HepG2 (cell line): ENCODE measurements around the gene FBXO11. TPM values are rescaled to one million over a fixed set of nuclear protein-coding genes. Genes with fewer than 3 reads are reported as not detected.

Experiments used
- ATAC-seq: fragments of 200-7000 bp; cut with Tn5 transposase; 3 replicates; pipeline ENCODE4 v1.9.1; 2020; ENCODE audit warnings: mild to moderate bottlenecking, moderate library complexity
- BruUV-seq: library from RNA; stranded (reverse); fragments of 400-500 nt; replicated peaks from 2 replicates; lab custom pipeline; 2021; lab: Mats Ljungman, UMichigan
- CTCF ChIA-PET: fragments of 300-600 bp; formaldehyde crosslinking; extraction: SDS; loops from one replicate; lab custom pipeline; 2021; ENCODE audit warnings: low total read pairs, inconsistent platforms, low intra/inter-chr PET ratio; lab: Yijun Ruan, JAX
- POLR2A ChIA-PET: fragments of 350-600 bp; sonication (Branson Sonifier 250); formaldehyde crosslinking; loops from one replicate; lab custom pipeline; 2020; ENCODE audit warnings: antibody characterized with exemption, inconsistent platforms; lab: Yijun Ruan, JAX
- DNase-seq: peaks from one replicate; pipeline ENCODE4 v3.0.0-alpha.2; 2015; ENCODE audit warnings: low spot score
- FAIRE-seq: peaks from 3 replicates; lab custom pipeline; 2011; peaks lifted over from hg19 to GRCh38; lab: Jason Lieb, UNC
- H2AFZ ChIP-seq: one replicate; pipeline ENCODE4 v1.6.1; 2011; ENCODE audit warnings: low read length, inconsistent platforms
- H3K27ac ChIP-seq: fragments of 300-600 bp; 3 replicates; pipeline ENCODE4 v1.8.0; 2011; ENCODE audit warnings: mixed run types, mild to moderate bottlenecking, mixed read lengths, low read length, inconsistent platforms; ENCODE audit not compliant: insufficient read depth; ENCODE audit errors: extremely low read length
- H3K27me3 ChIP-seq, 2 experiments: fragments of 200-600 bp in 1 of 2; 2 replicates in 1 of 2; 3 replicates in 1 of 2; pipeline versions ENCODE4 v1.6.0 to v1.8.0; 2011; ENCODE audit warnings: low read length in 2 of 2, mild to moderate bottlenecking in 2 of 2, moderate library complexity in 2 of 2, inconsistent platforms in 1 of 2; ENCODE audit not compliant: insufficient read depth in 2 of 2, control insufficient read depth in 1 of 2
- H3K36me3 ChIP-seq, 2 experiments: fragments of 200-600 bp in 1 of 2; replicated peaks in 1 of 2; 2 replicates in 1 of 2; 3 replicates in 1 of 2; pipeline versions ENCODE4 v1.5.1 to v1.8.0; 2011; ENCODE audit warnings: low read length in 2 of 2, inconsistent platforms in 1 of 2; ENCODE audit not compliant: insufficient read depth in 2 of 2, control insufficient read depth in 1 of 2
- H3K4me1 ChIP-seq: 2 replicates; pipeline ENCODE4 v1.5.1; 2012; ENCODE audit warnings: low read length, inconsistent platforms; ENCODE audit not compliant: insufficient read depth
- H3K4me2 ChIP-seq: 2 replicates; pipeline ENCODE4 v1.6.0; 2011; ENCODE audit warnings: low read depth, low read length, inconsistent platforms
- H3K4me3 ChIP-seq, 3 experiments: fragments of 200-600 bp in 1 of 3; sonication (generic), shearing (Covaris generic) in 1 of 3; replicated peaks in 1 of 3; 2 replicates each; pipeline ENCODE4 v1.5.1; 2011 to 2016; ENCODE audit warnings: low read length in 3 of 3, inconsistent platforms in 2 of 3, low read depth in 2 of 3, mild to moderate bottlenecking in 2 of 3, control low read depth in 1 of 3, mixed read lengths in 1 of 3; ENCODE audit not compliant: insufficient read depth in 1 of 3
- H3K79me2 ChIP-seq: one replicate; pipeline ENCODE4 v1.6.1; 2011; ENCODE audit warnings: low read length, inconsistent platforms; ENCODE audit not compliant: insufficient read depth
- H3K9ac ChIP-seq: 2 replicates; pipeline ENCODE4 v1.6.0; 2011; ENCODE audit warnings: mild to moderate bottlenecking, low read depth, low read length, inconsistent platforms; ENCODE audit not compliant: insufficient read depth
- H3K9me3 ChIP-seq: 2 replicates; pipeline ENCODE4 v1.5.1; 2012; ENCODE audit warnings: mild to moderate bottlenecking, low read length
- H4K20me1 ChIP-seq: 2 replicates; pipeline ENCODE4 v1.6.0; 2011; ENCODE audit warnings: inconsistent platforms, mild to moderate bottlenecking, low read length, moderate library complexity; ENCODE audit not compliant: insufficient read depth
- AGO1 ChIP-seq: fragments of 200-400 bp; formaldehyde crosslinking; IDR thresholded peaks from 2 replicates; pipeline ENCODE4 v1.6.1; 2017; ENCODE audit warnings: mild to moderate bottlenecking, low read depth, low read length, moderate library complexity; ENCODE audit not compliant: poor library complexity, severe bottlenecking
- BCL6 ChIP-seq: IDR thresholded peaks from 2 replicates; pipeline ENCODE4 v1.6.1; 2016; ENCODE audit warnings: missing genetic modification reagents, missing compliant biosample characterization
- EZH2 ChIP-seq: conservative IDR thresholded peaks from 2 replicates; pipeline ENCODE4 v1.6.1; 2012; ENCODE audit warnings: mild to moderate bottlenecking, low read depth, low read length, moderate library complexity
- FOXA1 ChIP-seq, 2 experiments: fragments of 450-650 bp in 1 of 2; sonication (generic) in 1 of 2; formaldehyde crosslinking in 1 of 2; IDR thresholded peaks; 2 replicates each; pipeline versions ENCODE4 v1.4.0 to v1.6.1; 2016 to 2020; ENCODE audit warnings: missing genetic modification reagents in 1 of 2
- HNRNPH1 ChIP-seq: fragments of 200-400 bp; formaldehyde crosslinking; optimal IDR thresholded peaks from 2 replicates; pipeline ENCODE3; 2017; ENCODE audit warnings: mild to moderate bottlenecking, low read depth, low read length
- HOXD1 ChIP-seq: sonication (generic); formaldehyde crosslinking; IDR thresholded peaks from 2 replicates; pipeline ENCODE4 v1.5.0; 2020; ENCODE audit warnings: missing genetic modification reagents
- MEF2D ChIP-seq: sonication (generic); formaldehyde crosslinking; IDR thresholded peaks from 2 replicates; pipeline ENCODE4 v1.5.1; 2020; ENCODE audit warnings: mild to moderate bottlenecking, missing genetic modification reagents
- TAF1 ChIP-seq: sonication (generic); formaldehyde crosslinking; IDR thresholded peaks from 2 replicates; pipeline ENCODE4 v1.4.0; 2020; ENCODE audit warnings: missing genetic modification reagents
- ZFYVE20 ChIP-seq: sonication (generic); formaldehyde crosslinking; IDR thresholded peaks from 2 replicates; pipeline ENCODE4 v1.8.0; 2023; ENCODE audit warnings: low read depth, mild to moderate bottlenecking, moderate library complexity, missing genetic modification reagents, borderline replicate concordance
- WGBS: methylation state at CpG from one replicate; pipeline ENCODE4 v1.1.6; 2017; ENCODE audit warnings: low lambda C conversion rate; 5-methylcytosine and 5-hydroxymethylcytosine counted together
- in situ Hi-C: cut with HindIII; loops from 2 replicates; pipeline ENCODE4 v1.10.0; 2017; ENCODE audit warnings: low pct_unique_long_range_greater_than_20kb; ENCODE audit not compliant: extremely low pct_ligation_motif_present
- intact Hi-C: fragments of 100-400 bp; cut with micrococcal nuclease; formaldehyde crosslinking; loops from one replicate; pipeline ENCODE4 v1.10.0; 2022; ENCODE audit not compliant: unreplicated experiment
- polyA plus RNA-seq, 8 experiments: library from polyadenylated mRNA; depleted of rRNA in 3 of 8; stranded (reverse) in 7 of 8; unstranded in 1 of 8; fragments of >200 nt; fragmentation: Illumina TruSeq in 4 of 8; extraction: Trizol in 4 of 8; gene quantifications; 2 replicates each; pipeline versions ENCODE4 v1.2.1 to v1.2.3, GENCODE V29; 2011 to 2016; ENCODE audit warnings: low read depth in 4 of 8, missing spikeins in 1 of 8, mixed read lengths in 1 of 8; ENCODE audit not compliant: insufficient read depth in 1 of 8
- total RNA-seq, 5 experiments: library from RNA; depleted of rRNA; stranded (reverse); fragments of >200 nt; fragmentation: Illumina TruSeq; extraction: Trizol; gene quantifications; 2 replicates each; pipeline ENCODE4 v1.2.3, GENCODE V29; 2016; ENCODE audit warnings: low read depth in 1 of 5
- TF ChIP-seq, protein P1 (sequence below): sonication (generic); formaldehyde crosslinking; IDR thresholded peaks from 2 replicates; pipeline ENCODE4 v1.4.0; 2020; ENCODE audit warnings: missing genetic modification reagents, borderline replicate concordance
- TF ChIP-seq, protein P2 (sequence below): sonication (generic); formaldehyde crosslinking; IDR thresholded peaks from 2 replicates; pipeline ENCODE4 v1.5.0; 2020; ENCODE audit warnings: missing genetic modification reagents, mild to moderate bottlenecking, borderline replicate concordance

FBXO11 gene
- total and polyA plus RNA-seq, 2 of the 13 experiments (the other 11 are each of a cell fraction or from before 2014, with no cell fraction given): 27.9 to 47.6 TPM

DNA sequence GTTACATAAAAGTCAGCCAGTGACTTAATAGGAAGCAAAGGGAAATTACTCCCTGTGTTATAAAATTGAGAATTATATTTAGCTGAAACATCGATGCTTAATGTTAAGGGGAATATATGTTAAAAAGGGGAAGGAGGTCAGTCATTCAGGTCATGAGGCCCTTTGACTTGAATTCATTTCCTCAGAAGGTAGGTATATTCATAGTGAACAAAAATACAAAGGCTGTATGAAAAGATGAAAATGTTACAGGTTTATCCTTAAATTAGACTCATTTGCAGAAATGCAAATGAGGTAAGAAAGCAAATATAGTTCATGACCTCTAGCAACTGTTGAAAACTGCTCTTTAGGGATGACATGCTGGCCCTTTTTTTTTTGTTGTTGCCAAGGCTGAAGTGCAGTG lies 102.5 kb downstream of the FBXO11 start:
- H3K9me3 ChIP-seq: peaks cover 7% of the 10 kb centered on the region; the same call in 1 of the 2 replicates
- no peaks in the 10 kb centered on the region for H3K79me2 ChIP-seq
- no peak overlapping the region for H2AFZ ChIP-seq
- no peak overlapping the region for H3K4me2 ChIP-seq
- no peak for ATAC-seq
- ChIA-PET POLR2A (no interaction called here), CTCF (no interaction called here)
- intact Hi-C loops (no loop called here), in situ Hi-C loops (no loop called here)
- H3K4me3 ChIP-seq: no peak overlapping the region
- no peak for FAIRE-seq
- H3K27me3 ChIP-seq: no peaks in the 10 kb centered on the region
- DNase-seq: no peak
- no TSS peak for BruUV-seq
- H3K36me3 ChIP-seq: peaks cover 45 to 96% of the 10 kb centered on the region in 2 experiments
- TF ChIP-seq ZFYVE20 (CRISPR knock-in tag) (no peak), MEF2D (CRISPR knock-in tag) (no peak), EZH2 (no peak), TAF1 (CRISPR knock-in tag) (no peak), HOXD1 (CRISPR knock-in tag) (no peak), AGO1 (no peak), HNRNPH1 (no peak), BCL6 (no peak), FOXA1 (IDR thresholded peaks at IDR 0.05) (no peak), FOXA1 (CRISPR knock-in tag; IDR thresholded peaks at IDR 0.05) (no peak)
- TF ChIP-seq, protein P1, sequence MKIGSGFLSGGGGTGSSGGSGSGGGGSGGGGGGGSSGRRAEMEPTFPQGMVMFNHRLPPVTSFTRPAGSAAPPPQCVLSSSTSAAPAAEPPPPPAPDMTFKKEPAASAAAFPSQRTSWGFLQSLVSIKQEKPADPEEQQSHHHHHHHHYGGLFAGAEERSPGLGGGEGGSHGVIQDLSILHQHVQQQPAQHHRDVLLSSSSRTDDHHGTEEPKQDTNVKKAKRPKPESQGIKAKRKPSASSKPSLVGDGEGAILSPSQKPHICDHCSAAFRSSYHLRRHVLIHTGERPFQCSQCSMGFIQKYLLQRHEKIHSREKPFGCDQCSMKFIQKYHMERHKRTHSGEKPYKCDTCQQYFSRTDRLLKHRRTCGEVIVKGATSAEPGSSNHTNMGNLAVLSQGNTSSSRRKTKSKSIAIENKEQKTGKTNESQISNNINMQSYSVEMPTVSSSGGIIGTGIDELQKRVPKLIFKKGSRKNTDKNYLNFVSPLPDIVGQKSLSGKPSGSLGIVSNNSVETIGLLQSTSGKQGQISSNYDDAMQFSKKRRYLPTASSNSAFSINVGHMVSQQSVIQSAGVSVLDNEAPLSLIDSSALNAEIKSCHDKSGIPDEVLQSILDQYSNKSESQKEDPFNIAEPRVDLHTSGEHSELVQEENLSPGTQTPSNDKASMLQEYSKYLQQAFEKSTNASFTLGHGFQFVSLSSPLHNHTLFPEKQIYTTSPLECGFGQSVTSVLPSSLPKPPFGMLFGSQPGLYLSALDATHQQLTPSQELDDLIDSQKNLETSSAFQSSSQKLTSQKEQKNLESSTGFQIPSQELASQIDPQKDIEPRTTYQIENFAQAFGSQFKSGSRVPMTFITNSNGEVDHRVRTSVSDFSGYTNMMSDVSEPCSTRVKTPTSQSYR: no peak
- TF ChIP-seq, protein P2, sequence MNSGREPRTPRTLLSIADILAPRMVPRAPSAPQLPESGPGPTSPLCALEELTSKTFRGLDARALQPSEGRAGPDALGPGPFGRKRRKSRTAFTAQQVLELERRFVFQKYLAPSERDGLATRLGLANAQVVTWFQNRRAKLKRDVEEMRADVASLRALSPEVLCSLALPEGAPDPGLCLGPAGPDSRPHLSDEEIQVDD: no peak
- H4K20me1 ChIP-seq: no peaks in the 10 kb centered on the region; the same call in 1 of the 2 replicates
- no peaks in the 10 kb centered on the region for H3K4me1 ChIP-seq
- 96% methylated on average over 1 of the region's 1 CpG for WGBS
- H3K9ac ChIP-seq: no peak overlapping the region
- H3K27ac ChIP-seq: no peak overlapping the region
